CD8-positive, alpha-beta memory T cell (primary cell): ENCODE data around the gene SORCS2. TPM values are rescaled to one million over a fixed set of nuclear protein-coding genes. Genes with fewer than 3 reads are reported as not detected.

Experiments used
- CTCF ChIA-PET: fragments of 350-600 bp; sonication (Branson Sonifier 250); formaldehyde crosslinking; loops from one replicate; lab custom pipeline; 2021; ENCODE audit warnings: antibody characterized with exemption; lab: Charles Lee
- POLR2A ChIA-PET: fragments of 350-600 bp; sonication (Branson Sonifier 250); formaldehyde crosslinking; loops from one replicate; lab custom pipeline; 2021; ENCODE audit warnings: antibody characterized with exemption; lab: Charles Lee
- DNase-seq, 5 donors: peaks; one replicate each; pipeline versions ENCODE4 v3.0.0 to v3.0.0-alpha.2; 2020 to 2022; ENCODE audit warnings: mixed read lengths in 1 of 5
- H3K27ac ChIP-seq: one replicate; pipeline ENCODE4 v1.7.0; 2013; ENCODE audit warnings: low read depth, mild to moderate bottlenecking, low read length, moderate library complexity
- H3K27me3 ChIP-seq: 2 replicates; pipeline ENCODE4 v1.7.0; 2013; ENCODE audit warnings: low read length, mild to moderate bottlenecking; ENCODE audit not compliant: insufficient read depth, poor library complexity, severe bottlenecking
- H3K36me3 ChIP-seq: 2 replicates; pipeline ENCODE4 v1.7.0; 2013; ENCODE audit warnings: mild to moderate bottlenecking, low read length, moderate library complexity; ENCODE audit not compliant: insufficient read depth
- H3K4me1 ChIP-seq: 2 replicates; pipeline ENCODE4 v1.7.0; 2013; ENCODE audit warnings: mild to moderate bottlenecking, low read length, moderate library complexity; ENCODE audit not compliant: insufficient read depth
- H3K4me3 ChIP-seq: 2 replicates; pipeline ENCODE4 v1.7.0; 2013; ENCODE audit warnings: mild to moderate bottlenecking, low read length
- H3K9me3 ChIP-seq: 2 replicates; pipeline ENCODE4 v1.7.0; 2013; ENCODE audit warnings: mild to moderate bottlenecking, low read length
- H3K27ac Mint-ChIP-seq, 8 donors: one replicate each; pipeline ENCODE4 v1.8.0; 2020 to 2021; ENCODE audit warnings: mixed read lengths in 8 of 8, mild to moderate bottlenecking in 6 of 8, inconsistent platforms in 3 of 8, moderate library complexity in 3 of 8
- H3K27me3 Mint-ChIP-seq, 2 donors: one replicate each; pipeline ENCODE4 v1.8.0; 2020 to 2021; ENCODE audit warnings: mixed read lengths in 2 of 2, mild to moderate bottlenecking in 1 of 2, moderate library complexity in 1 of 2
- H3K36me3 Mint-ChIP-seq, 3 donors: one replicate each; pipeline ENCODE4 v1.8.0; 2020 to 2021; ENCODE audit warnings: mixed read lengths in 3 of 3, inconsistent platforms in 1 of 3, mild to moderate bottlenecking in 1 of 3
- H3K4me1 Mint-ChIP-seq, 3 donors: one replicate each; pipeline ENCODE4 v1.8.0; 2020 to 2021; ENCODE audit warnings: mixed read lengths in 3 of 3, inconsistent platforms in 1 of 3, mild to moderate bottlenecking in 1 of 3
- H3K4me3 Mint-ChIP-seq, 7 donors: one replicate each; pipeline ENCODE4 v1.8.0; 2020 to 2021; ENCODE audit warnings: mixed read lengths in 7 of 7, mild to moderate bottlenecking in 6 of 7, moderate library complexity in 4 of 7, inconsistent platforms in 2 of 7
- H3K9me3 Mint-ChIP-seq, 5 donors: one replicate each; pipeline ENCODE4 v1.8.0; 2020 to 2022; ENCODE audit warnings: mixed read lengths in 5 of 5, mild to moderate bottlenecking in 3 of 5, moderate library complexity in 2 of 5, inconsistent platforms in 1 of 5
- polyA plus RNA-seq: library from polyadenylated mRNA; unstranded; fragments of 300-500 nt; fragmentation: Illumina TruSeq; gene quantifications from one replicate; pipeline ENCODE4 v1.2.3, GENCODE V29; 2021
- total RNA-seq, 2 experiments: library from RNA; stranded (reverse); gene quantifications; one replicate each; pipeline ENCODE4 v1.2.3, GENCODE V29; 2021

Gene SORCS2
- total and polyA plus RNA-seq, 3 experiments from 2014 or later, result not detected

DNA sequence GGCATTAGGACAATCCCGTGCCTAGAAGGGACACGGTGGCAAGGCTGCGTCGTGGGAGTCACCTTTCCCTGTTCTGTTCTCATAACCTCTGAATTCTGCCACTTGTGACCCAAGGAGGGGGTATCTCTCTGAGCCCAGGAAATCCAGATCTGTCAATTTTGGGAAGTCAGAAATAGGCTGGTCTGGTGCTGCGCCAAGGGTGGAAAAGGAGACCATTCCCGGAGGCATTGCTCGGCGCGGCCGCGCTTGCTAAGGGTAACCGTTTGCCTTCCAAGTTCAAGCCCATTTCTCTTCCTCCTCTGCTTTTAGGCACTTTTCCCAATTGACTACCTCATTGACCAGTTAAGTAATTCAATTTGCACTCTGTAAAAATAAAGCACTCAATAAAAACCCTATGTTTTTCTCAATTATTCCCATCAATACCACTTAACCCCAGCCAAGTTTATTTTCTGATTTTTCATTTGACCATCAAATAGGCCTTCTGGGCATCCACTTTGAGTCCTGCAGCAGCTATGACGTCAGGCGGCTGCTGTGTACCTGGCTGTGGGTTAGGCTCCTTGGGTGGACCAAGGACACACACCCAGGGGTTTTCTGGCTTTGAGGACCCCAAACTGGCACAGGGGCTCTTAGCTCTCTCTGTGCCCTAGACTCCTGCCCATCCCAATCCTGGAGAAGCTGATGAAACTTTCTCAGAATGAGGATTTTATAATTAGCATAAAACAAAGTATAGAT, 12.5 kb downstream of the SORCS2 start:
- Histone ChIP-seq H3K9me3 (no peaks in the 10 kb centered on the region), H3K27me3 (no peaks in the 10 kb centered on the region), H3K4me3 (no peak overlapping the region), H3K27ac (no peak overlapping the region), H3K36me3 (no peaks in the 10 kb centered on the region), H3K4me1 (no peaks in the 10 kb centered on the region)
- Mint-ChIP-seq H3K9me3 (no peaks in the 10 kb centered on the region), H3K4me1 (no peaks in the 10 kb centered on the region), H3K27ac (no peak overlapping the region), H3K36me3 (no peaks in the 10 kb centered on the region), H3K27me3 (peaks cover 22 to 25% of the 10 kb centered on the region in 2 donors), H3K4me3 (no peak overlapping the region)
- no peak for DNase-seq
- ChIA-PET POLR2A (no interaction called here), CTCF (no interaction called here)

DNA sequence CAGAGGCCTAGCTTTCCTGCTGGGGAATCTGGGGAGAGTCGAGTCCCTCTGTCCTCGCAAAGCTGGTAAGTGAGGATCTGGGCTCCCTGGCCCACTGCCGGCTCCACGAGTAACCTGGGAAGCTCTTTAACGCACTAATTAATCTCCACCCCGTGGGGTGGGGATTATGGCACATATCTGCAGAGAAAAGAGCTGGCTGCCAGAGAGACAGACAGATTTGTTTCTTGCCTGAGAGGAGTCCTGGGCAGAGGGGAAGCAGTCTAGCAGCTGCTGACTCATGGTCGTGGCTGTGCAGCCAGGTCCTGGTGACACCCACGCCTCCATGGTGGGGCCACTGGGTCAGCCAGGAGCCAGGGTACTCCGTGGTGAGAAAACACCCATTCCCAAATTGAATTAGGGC, 14.0 kb downstream of the SORCS2 start:
- no peaks in the 10 kb centered on the region for H3K4me1 ChIP-seq
- no peak overlapping the region for H3K4me3 ChIP-seq
- no peaks in the 10 kb centered on the region for H3K36me3 Mint-ChIP-seq
- no peaks in the 10 kb centered on the region for H3K9me3 Mint-ChIP-seq
- peaks cover 21 to 24% of the 10 kb centered on the region in 2 donors for H3K27me3 Mint-ChIP-seq
- no peaks in the 10 kb centered on the region for H3K9me3 ChIP-seq
- H3K4me3 Mint-ChIP-seq, result no peak overlapping the region
- no peaks in the 10 kb centered on the region for H3K36me3 ChIP-seq
- CTCF ChIA-PET, result no interaction called here
- H3K4me1 Mint-ChIP-seq, result no peaks in the 10 kb centered on the region
- no peak for DNase-seq
- no peak overlapping the region for H3K27ac ChIP-seq
- POLR2A ChIA-PET, result no interaction called here
- no peaks in the 10 kb centered on the region for H3K27me3 ChIP-seq
- H3K27ac Mint-ChIP-seq, result no peak overlapping the region

DNA sequence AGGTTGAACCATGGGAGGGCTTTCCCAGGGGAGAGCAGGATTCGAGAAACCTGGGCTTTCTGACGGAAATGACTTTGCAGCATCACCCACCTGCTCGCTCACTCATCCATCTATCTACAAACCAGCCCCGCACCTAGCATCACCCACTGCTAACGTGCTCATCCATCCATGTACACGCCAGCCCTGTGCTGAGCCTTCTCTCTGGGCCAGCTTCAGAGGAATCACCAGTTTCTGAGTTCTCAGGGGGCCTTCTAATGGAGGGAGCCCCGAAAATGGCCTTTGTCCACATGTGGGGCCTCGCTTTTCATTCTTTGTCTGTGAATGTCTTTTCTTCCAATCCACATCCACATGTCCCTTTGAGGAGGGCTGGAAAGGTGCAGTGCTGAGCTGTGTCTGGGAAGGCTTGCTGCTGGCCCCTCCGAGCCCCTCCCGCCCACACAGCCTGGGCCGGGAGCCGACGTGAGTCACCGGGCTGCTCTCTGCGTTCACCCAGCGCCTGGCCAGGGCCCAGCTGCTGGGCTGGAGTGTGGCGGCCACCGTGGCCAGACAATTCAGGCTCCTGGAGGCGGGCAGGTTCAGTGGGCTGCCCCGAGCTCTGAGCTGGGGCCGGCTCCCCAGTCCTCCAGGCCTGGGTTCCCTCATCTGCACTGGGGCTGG, 14.7 kb downstream of the SORCS2 start:
- Mint-ChIP-seq H3K4me1 (no peaks in the 10 kb centered on the region), H3K4me3 (no peak overlapping the region), H3K9me3 (no peaks in the 10 kb centered on the region), H3K27ac (no peak overlapping the region), H3K36me3 (no peaks in the 10 kb centered on the region), H3K27me3 (peaks cover 20 to 24% of the 10 kb centered on the region in 2 donors)
- Histone ChIP-seq H3K4me1 (no peaks in the 10 kb centered on the region), H3K27me3 (no peaks in the 10 kb centered on the region), H3K27ac (no peak overlapping the region), H3K4me3 (no peak overlapping the region), H3K36me3 (no peaks in the 10 kb centered on the region), H3K9me3 (no peaks in the 10 kb centered on the region)
- no peak for DNase-seq
- POLR2A ChIA-PET, result no interaction called here
- CTCF ChIA-PET, result no interaction called here

DNA sequence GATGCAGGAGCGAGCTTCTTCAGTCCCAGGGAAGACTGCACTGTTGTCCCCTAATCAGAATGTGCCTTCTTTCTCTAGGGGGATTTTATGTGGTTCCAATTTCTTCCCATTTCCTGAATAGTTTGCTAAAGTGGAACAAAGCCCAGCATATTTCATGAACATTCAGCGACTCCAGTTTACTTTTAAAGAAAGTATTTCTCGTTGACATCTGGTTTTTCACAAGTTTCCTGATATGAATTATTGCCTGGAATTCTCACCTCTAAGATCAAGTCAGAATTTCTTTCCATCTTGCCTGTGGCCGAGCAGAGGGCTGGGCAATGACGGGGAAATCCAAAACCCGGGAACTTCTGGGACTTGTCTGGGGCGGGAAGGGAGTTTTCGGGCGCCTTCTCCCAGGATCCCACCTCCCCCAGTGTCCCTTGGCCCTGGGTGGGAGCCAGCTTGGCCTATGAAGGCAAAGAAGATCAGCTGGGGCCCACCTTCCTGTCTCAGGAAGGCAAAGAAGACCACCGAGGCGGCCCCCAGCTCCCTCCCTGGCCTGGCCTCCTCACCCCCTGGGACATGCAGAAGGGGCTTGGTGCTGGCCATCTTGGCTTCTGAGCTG, 15.4 kb downstream of the SORCS2 start:
- H3K36me3 ChIP-seq, result no peaks in the 10 kb centered on the region
- H3K27me3 ChIP-seq, result no peaks in the 10 kb centered on the region
- POLR2A ChIA-PET, result no interaction called here
- H3K27ac Mint-ChIP-seq, result no peak overlapping the region
- no peak for DNase-seq
- peaks cover 20 to 22% of the 10 kb centered on the region in 2 donors for H3K27me3 Mint-ChIP-seq
- no peaks in the 10 kb centered on the region for H3K4me1 ChIP-seq
- H3K4me3 Mint-ChIP-seq, result no peak overlapping the region
- no peaks in the 10 kb centered on the region for H3K4me1 Mint-ChIP-seq
- no peak overlapping the region for H3K4me3 ChIP-seq
- no peaks in the 10 kb centered on the region for H3K36me3 Mint-ChIP-seq
- no peaks in the 10 kb centered on the region for H3K9me3 Mint-ChIP-seq
- CTCF ChIA-PET, result no interaction called here
- no peaks in the 10 kb centered on the region for H3K9me3 ChIP-seq
- no peak overlapping the region for H3K27ac ChIP-seq

DNA sequence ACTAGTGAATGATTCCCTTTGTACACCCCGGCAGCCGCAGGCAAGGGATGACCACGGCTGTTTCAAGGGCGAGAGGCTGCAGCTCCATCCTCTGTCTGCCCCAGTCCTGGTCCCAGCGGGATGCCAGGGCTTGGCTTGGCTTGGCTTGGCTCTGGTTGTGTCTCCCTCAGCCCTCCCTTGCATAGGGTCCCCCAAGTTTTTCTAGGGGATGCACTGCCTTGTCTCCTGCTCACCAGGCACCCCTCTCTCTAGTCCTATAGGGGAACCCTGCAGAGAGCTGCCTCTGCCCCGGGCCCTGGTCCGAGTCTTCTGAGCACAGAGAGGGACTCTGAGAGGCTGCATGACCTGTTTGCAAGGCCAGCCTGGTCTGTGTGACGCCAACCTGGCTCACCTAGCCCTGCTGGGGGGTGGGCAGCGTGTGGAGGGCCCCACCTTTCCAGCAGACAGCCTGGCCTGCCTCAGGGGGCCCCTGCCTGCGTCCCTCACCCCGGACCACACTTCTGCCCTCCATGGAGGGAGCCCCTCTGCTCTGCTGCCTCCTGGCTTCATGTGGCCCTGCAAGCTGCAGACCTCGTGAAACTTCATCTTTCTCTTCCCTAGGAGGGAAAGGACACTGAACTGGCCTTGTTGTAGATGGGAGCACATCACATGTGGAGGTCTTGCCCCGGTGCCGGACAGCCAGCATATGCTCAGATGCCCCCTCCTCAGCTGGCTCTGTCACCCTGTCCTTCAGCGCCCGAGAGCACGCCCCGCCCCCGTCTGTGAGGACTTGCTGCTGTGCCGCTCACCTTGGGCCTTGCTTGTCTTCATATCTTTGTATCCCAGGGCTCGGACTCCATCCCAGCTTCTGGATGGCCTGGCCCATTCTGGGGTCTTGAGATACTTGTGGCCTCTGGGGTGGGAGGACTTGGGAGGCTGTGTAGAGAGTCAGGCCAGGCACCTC, 16.4 kb downstream of the SORCS2 start:
- Mint-ChIP-seq H3K27ac (no peak overlapping the region), H3K4me1 (no peaks in the 10 kb centered on the region), H3K4me3 (no peak overlapping the region), H3K36me3 (no peaks in the 10 kb centered on the region), H3K9me3 (peaks cover 0 to 3% (median 0%) of the 10 kb centered on the region in 5 donors), H3K27me3 (peaks cover 20 to 22% of the 10 kb centered on the region in 2 donors)
- Histone ChIP-seq H3K27me3 (no peaks in the 10 kb centered on the region), H3K27ac (no peak overlapping the region), H3K36me3 (no peaks in the 10 kb centered on the region), H3K9me3 (no peaks in the 10 kb centered on the region), H3K4me1 (no peaks in the 10 kb centered on the region), H3K4me3 (no peak overlapping the region)
- CTCF ChIA-PET, result no interaction called here
- POLR2A ChIA-PET, result no interaction called here
- DNase-seq, result no peak

DNA sequence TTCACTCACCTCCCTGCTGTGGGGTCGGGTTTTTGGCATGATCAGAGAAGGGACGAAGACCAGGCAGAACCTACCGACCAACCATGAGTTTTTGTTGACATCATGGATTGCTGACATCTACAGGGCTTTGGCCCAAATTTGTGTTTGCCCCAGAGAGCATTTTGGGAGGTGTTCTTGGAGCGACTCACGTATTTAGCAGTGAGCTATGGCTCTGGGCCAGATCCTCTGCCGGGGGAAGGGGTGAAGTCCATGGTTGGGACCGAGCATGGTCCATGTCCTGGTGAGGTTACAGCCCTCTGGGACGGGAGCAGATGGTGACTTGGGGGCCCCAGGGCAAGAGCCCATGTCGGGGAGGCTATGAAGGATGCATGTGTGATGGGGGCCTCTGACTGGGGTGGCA, 17.4 kb downstream of the SORCS2 start:
- ChIA-PET POLR2A (no interaction called here), CTCF (no interaction called here)
- H3K4me1 Mint-ChIP-seq, result no peaks in the 10 kb centered on the region
- H3K4me3 Mint-ChIP-seq, result no peak overlapping the region
- Histone ChIP-seq H3K4me3 (no peak overlapping the region), H3K36me3 (no peaks in the 10 kb centered on the region), H3K9me3 (no peaks in the 10 kb centered on the region), H3K27ac (no peak overlapping the region), H3K4me1 (no peaks in the 10 kb centered on the region), H3K27me3 (no peaks in the 10 kb centered on the region)
- H3K27me3 Mint-ChIP-seq, result peaks cover 15 to 22% of the 10 kb centered on the region in 2 donors
- peaks cover 0 to 4% (median 2%) of the 10 kb centered on the region in 5 donors for H3K9me3 Mint-ChIP-seq
- DNase-seq, result no peak
- no peaks in the 10 kb centered on the region for H3K36me3 Mint-ChIP-seq
- no peak overlapping the region for H3K27ac Mint-ChIP-seq

DNA sequence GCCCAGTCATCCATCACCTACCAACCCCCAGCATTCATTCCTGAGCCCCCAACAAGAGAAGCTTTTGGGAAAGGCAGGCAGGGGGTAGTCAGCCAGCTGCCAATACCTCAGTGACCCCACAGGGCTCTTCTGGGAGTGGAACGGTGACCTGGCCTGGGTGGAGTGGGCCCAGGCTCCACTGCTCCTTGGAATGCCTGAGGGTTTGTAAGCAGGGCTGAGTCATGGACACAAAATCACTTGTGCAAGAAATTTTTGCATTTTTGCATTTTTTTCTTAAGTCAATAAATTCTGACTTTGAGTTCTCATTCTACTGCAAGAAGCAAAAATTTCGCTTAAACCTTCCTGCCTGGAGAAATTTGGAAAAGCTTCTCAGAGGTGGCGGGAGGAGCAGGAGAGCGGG, 18.5 kb downstream of the SORCS2 start:
- H3K9me3 ChIP-seq, result no peaks in the 10 kb centered on the region
- CTCF ChIA-PET, result no interaction called here
- no peaks in the 10 kb centered on the region for H3K36me3 Mint-ChIP-seq
- no peak overlapping the region for H3K27ac ChIP-seq
- no peak for DNase-seq
- H3K27ac Mint-ChIP-seq, result no peak overlapping the region
- H3K27me3 ChIP-seq, result no peaks in the 10 kb centered on the region
- H3K4me1 ChIP-seq, result no peaks in the 10 kb centered on the region
- H3K9me3 Mint-ChIP-seq, result peaks cover 0 to 4% (median 2%) of the 10 kb centered on the region in 5 donors
- H3K4me1 Mint-ChIP-seq, result no peaks in the 10 kb centered on the region
- no peak overlapping the region for H3K4me3 ChIP-seq
- H3K4me3 Mint-ChIP-seq, result no peak overlapping the region
- POLR2A ChIA-PET, result no interaction called here
- no peaks in the 10 kb centered on the region for H3K36me3 ChIP-seq
- peaks cover 10 to 18% of the 10 kb centered on the region in 2 donors for H3K27me3 Mint-ChIP-seq
